ENCODE data around the gene CTAGE4. TPM values are rescaled to one million over a fixed set of nuclear protein-coding genes. Genes with fewer than 3 reads are reported as not detected.
"Not testable (repeated sequence)": the region's sequence is repeated elsewhere in the genome, so short reads cannot be mapped to it uniquely, and the experiment has no call there.

The CTAGE4 gene
- total RNA-seq, 2 experiments from 2014 or later = 1.2 to 2.0 TPM

DNA sequence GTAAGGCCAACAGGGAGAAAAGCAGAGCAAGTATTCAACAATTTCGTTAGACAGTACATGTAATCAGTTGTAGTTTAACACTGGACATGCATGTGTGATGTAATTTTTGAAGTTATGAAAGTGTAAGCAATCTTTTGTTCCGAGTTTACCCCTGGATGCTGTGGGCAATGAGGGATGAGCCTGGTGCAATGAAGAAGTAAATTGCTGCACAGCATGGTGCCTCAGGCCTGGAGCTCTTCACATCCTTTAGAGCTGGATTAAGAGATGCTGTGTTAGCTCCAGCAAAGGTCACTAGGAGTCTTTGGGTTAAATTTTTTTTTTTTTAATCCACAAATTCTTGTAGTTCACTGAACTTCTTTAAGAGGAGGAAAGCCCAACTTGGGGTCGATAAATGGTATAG, 19.8 kb downstream of the CTAGE4 start:
- CTCF ChIA-PET = not testable (repeated sequence)

DNA sequence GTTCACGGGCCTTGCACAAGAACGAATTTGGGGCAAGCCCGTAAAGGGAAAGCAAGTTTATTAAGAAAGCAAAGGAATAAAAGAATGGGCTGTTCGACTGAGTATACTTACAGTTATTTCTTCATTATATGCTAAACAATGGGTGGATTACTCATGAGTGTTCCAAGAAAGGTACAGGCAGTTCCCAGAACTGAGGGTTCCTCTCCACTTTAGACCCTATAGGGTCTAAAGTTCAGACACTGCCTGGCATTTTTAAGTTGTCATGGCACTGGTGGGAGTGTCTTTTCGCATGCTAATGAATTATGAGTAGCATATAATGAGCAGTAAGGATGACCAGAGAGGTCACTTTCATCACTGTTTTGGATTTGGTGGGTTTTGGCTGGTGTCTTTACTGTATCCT, 22.0 kb downstream of the CTAGE4 start:
- POLR2A ChIA-PET, CTCF ChIA-PET: not testable (repeated sequence)

More for the DNA sequence above, 19.8 kb downstream of the CTAGE4 start:
- POLR2A ChIA-PET = not testable (repeated sequence)

DNA sequence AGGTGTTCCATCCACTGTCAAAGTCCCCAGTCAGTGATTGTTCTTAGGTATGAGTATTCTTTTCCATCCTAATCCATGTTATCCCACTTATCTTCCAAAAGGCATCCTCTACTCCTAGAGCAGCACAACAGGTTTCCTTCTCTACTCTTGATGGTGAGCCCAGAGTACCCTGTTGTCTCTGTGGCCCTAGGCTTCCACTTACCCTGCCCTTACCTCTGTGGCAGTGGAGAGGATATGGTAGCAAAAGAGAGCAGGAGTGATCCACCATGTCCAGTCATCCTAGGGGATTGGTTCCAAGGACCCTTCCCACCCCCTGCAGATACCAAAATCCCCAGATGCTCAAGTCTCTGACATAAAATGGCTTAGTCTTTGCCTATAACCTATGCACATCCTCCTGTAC, 33.9 kb downstream of the CTAGE4 start:
- CTCF ChIA-PET, POLR2A ChIA-PET: not testable (repeated sequence)

DNA sequence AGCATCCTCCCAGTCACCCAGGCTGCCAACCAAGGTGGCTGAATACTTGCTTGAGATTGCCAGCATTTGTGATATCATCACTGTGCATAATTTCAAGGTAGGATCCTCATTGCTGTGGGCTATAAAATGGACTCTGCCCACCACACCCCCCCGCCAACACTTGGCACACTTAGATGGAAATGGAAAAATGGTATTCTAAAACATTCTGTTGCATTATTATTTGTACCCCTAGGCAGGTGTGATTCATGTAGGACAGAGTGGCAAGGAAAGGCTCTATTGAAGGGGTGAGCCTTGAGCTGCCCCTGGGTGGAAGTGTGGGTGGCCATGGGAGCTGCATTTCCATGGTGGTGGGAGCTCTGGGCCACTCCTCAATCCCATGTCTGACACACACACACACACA, 35.3 kb downstream of the CTAGE4 start:
- POLR2A ChIA-PET, CTCF ChIA-PET: not testable (repeated sequence)

DNA sequence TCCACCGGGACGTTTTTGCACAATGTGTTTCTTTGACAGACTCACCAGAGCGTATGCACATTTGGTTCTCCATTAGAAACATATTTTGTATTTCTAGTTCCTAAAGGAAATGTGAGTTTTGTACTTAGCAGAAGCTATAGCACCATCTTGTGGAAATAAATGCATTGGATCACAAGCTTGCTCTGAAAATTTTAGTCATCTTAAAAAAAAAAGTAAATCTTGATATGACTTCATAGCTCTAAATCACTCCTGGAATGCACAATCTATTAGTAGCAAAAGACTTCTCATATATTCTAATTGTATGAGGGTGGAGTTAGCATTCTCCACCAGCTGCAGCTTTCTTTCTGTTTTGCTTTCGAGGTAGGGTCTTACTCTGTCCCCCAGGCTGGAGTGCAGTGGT, 35.9 kb downstream of the CTAGE4 start:
- POLR2A ChIA-PET, CTCF ChIA-PET: not testable (repeated sequence)

DNA sequence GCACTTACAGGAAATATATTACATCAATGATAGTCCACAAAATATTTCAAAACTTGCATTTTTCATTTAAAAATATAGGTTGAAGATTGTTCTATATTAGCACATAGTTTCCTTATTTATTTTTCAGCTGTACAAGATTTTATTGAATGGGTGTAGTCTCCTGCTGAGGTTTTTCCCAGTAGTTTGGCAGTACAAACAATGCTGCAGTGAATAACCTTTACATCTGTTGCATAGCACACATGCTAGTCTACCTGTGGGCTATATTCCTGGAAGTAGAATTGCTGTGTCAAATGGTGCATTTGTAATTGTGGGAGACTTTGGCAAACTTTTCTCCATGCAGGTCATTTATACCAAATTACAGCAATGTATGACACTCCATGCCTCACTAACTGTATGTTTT, 37.3 kb downstream of the CTAGE4 start:
- POLR2A ChIA-PET, CTCF ChIA-PET: not testable (repeated sequence)

DNA sequence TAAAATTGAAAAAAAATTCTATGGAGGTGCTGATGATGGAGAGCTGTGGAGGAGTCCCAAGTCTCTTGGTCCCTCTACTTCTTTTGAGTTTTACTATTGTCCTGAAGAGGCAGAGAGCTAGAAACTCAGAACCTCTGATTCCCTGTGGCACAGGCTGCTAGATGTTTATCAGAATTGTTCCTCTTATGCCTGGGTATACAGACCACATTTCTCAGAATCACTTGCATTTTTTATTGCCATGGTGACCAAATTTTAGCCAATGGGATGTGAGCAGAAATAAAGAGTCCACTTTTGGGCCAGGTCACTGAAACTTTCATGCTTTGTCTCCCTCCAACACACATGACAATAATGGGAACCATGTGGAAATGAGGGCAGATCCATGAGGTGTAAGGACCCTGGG, 40.4 kb downstream of the CTAGE4 start:
- CTCF ChIA-PET, POLR2A ChIA-PET: not testable (repeated sequence)

DNA sequence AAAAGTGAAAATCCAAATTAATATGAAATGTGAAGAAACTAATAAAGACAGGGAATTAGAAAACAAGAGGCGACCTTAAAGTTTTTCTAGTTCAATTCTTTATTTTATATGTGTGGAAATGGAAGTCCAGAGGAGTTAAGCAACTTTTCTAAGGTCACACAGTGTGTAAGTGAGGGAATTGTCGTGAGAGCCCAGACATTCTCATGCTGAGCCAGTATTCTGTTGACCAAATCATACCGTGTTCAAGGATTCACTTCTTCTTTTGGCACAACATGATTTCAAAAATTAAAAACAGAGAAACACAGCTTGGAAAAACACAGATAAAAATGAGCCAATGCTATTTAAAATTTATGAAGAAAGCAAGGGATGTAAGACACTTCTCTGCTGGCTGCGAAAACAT, 43.6 kb downstream of the CTAGE4 start:
- POLR2A ChIA-PET = not testable (repeated sequence)

DNA sequence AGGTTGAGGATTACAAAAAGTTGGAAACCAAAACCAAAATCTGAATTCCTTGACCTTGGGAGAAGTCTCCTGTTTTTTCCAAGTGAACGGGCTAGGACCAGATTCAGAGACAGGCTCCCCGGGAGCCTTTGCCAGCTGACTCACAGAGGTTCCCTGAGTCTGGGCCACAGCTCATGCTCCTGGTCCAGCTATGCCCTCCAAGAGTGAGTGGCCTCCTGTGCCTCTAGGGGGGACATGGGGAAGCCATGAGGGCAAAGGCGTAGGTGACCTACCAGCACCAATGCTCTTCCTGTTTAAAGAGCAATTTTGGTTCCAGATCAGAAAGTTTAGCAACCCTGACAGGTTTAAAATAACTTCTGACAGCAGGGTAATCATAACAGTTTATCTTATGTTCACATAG, 45.5 kb downstream of the CTAGE4 start:
- CTCF ChIA-PET, POLR2A ChIA-PET: not testable (repeated sequence)

More for the DNA sequence above, 43.6 kb downstream of the CTAGE4 start:
- CTCF ChIA-PET = not testable (repeated sequence)

DNA sequence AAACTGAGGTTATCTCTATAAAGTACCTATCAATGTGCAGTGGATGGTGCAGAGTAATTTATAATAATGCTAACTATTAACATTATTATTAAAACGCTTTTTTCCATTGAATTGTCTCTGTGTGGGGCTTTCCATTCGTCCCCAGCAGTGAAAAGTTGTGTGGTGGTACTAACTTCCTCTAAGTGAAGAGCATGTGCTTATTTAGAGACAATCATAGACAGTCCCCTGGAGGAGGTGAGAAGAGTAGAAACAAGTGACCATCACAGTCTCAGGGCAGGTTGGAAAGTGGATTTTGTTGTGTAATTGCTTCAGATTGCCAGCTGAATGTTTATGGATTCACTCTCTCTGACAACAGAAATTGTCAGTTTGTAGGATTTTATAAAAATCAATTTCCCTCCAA, 47.8 kb downstream of the CTAGE4 start:
- POLR2A ChIA-PET, CTCF ChIA-PET: not testable (repeated sequence)

DNA sequence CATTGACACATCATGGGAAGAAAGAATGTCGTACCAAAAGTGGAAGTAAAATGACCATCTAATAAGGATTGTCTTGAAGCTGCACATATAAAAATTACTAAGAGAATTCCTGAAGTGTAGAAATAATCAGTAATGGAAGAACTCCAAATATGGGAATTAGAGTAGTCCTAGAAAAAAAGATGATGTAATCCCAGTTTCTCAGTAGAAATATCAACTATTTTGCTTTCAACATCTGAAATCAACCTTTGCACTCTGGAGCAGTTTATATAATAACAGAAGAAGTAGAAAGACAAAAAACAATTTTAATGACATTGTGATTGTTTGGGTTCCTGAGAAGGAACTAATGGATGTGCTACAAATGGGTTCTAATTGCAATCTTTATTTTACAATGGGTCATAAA, 49.8 kb downstream of the CTAGE4 start:
- CTCF ChIA-PET, POLR2A ChIA-PET: not testable (repeated sequence)

Other genes starting within 250 kb of the CTAGE4 start
- not detected for gene OR2F2, start 248.2 kb upstream of the CTAGE4 start, total RNA-seq
- gene OR2F1, start 228.6 kb upstream of the CTAGE4 start, total RNA-seq = not detected
- not detected for gene OR6B1, start 183.1 kb upstream of the CTAGE4 start, total RNA-seq
- not detected for gene OR2A5, start 134.5 kb upstream of the CTAGE4 start, total RNA-seq
- not detected for gene OR2A25, start 113.7 kb upstream of the CTAGE4 start, total RNA-seq
- gene OR2A12, start 97.2 kb upstream of the CTAGE4 start, total RNA-seq = not detected
- not detected for gene OR2A2, start 73.9 kb upstream of the CTAGE4 start, total RNA-seq
- not detected for gene OR2A14, start 60.3 kb upstream of the CTAGE4 start, total RNA-seq
- gene ARHGEF35, start 12.4 kb downstream of the CTAGE4 start, total RNA-seq = 1 to 10 TPM; 4.8 to 4.9 TPM
- gene OR2A42, start 56.1 kb downstream of the CTAGE4 start, total RNA-seq = not detected
- 1 to 10 TPM; 1.0 to 1.2 TPM for gene OR2A7, start 81.3 kb downstream of the CTAGE4 start, total RNA-seq
- under 1 TPM in 1 of 2 experiments, not detected in 1; 0.78 TPM for gene CTAGE8, start 85.8 kb downstream of the CTAGE4 start, total RNA-seq
- not detected for gene OR2A1, start 129.0 kb downstream of the CTAGE4 start, total RNA-seq
- gene ARHGEF5, start 171.9 kb downstream of the CTAGE4 start, total RNA-seq = 1 to 10 TPM; 8.7 to 9.9 TPM
- gene NOBOX, start 220.2 kb downstream of the CTAGE4 start, total RNA-seq = not detected